Endothelial cell of umbilical vein (primary cell): ENCODE data around the gene CELA2B. TPM values are rescaled to one million over a fixed set of nuclear protein-coding genes. Genes with fewer than 3 reads are reported as not detected.

Source experiments
- BruUV-seq: library from RNA; stranded (reverse); fragments of 400-500 nt; replicated peaks from 2 replicates; lab custom pipeline; 2021; lab: Mats Ljungman, UMichigan
- CTCF ChIA-PET: fragments of 300-600, 350-600 bp; sonication (Branson Sonifier 250); formaldehyde crosslinking; loops from one replicate; lab custom pipeline; 2021; ENCODE audit warnings: antibody characterized with exemption, inconsistent platforms; lab: Charles Lee
- POLR2A ChIA-PET: fragments of 300-600, 350-600 bp; sonication (Branson Sonifier 250); formaldehyde crosslinking; loops from one replicate; lab custom pipeline; 2021; ENCODE audit warnings: antibody characterized with exemption, inconsistent platforms; lab: Charles Lee
- DNase-seq: peaks from one replicate; pipeline ENCODE4 v3.0.0-alpha.2; 2011; ENCODE audit warnings: low read depth, low spot score
- FAIRE-seq: peaks from 2 replicates; lab custom pipeline; 2011; peaks lifted over from hg19 to GRCh38; lab: Jason Lieb, UNC
- H2AFZ ChIP-seq: 2 replicates; pipeline ENCODE4 v1.6.0; 2012; ENCODE audit warnings: low read depth, low read length, control low read depth, inconsistent platforms
- H3K27ac ChIP-seq: 2 replicates; pipeline ENCODE4 v1.5.1; 2011; ENCODE audit warnings: low read depth, mild to moderate bottlenecking, control low read depth, low read length, moderate library complexity; ENCODE audit not compliant: insufficient read depth
- H3K27me3 ChIP-seq, 2 experiments: 2 replicates each; pipeline versions ENCODE4 v1.6.0 to v1.6.1; 2011; ENCODE audit warnings: low read length in 2 of 2, mixed read lengths in 1 of 2; ENCODE audit not compliant: control insufficient read depth in 2 of 2, insufficient read depth in 2 of 2
- H3K36me3 ChIP-seq, 2 experiments: 2 replicates in 1 of 2; 3 replicates in 1 of 2; pipeline ENCODE4 v1.5.1; 2011; ENCODE audit warnings: low read length in 2 of 2, mild to moderate bottlenecking in 1 of 2, moderate library complexity in 1 of 2; ENCODE audit not compliant: control insufficient read depth in 2 of 2, insufficient read depth in 2 of 2; ENCODE audit errors: extremely low read depth in 1 of 2
- H3K4me1 ChIP-seq: 3 replicates; pipeline ENCODE4 v1.5.1; 2011; ENCODE audit warnings: mild to moderate bottlenecking, low read length; ENCODE audit not compliant: control insufficient read depth, insufficient read depth; ENCODE audit errors: extremely low read depth
- H3K4me2 ChIP-seq: 2 replicates; pipeline ENCODE4 v1.6.1; 2011; ENCODE audit warnings: low read length, control low read depth, mixed read lengths; ENCODE audit not compliant: insufficient read depth
- H3K4me3 ChIP-seq, 3 experiments: fragments of 200-600 bp in 1 of 3; sonication (generic), shearing (Covaris generic) in 1 of 3; replicated peaks in 1 of 3; 2 replicates each; pipeline ENCODE4 v1.5.1; 2011 to 2016; ENCODE audit warnings: control low read depth in 3 of 3, low read length in 3 of 3, mild to moderate bottlenecking in 2 of 3, inconsistent platforms in 1 of 3, low read depth in 1 of 3, moderate library complexity in 1 of 3; ENCODE audit not compliant: insufficient read depth in 1 of 3
- H3K79me2 ChIP-seq: 2 replicates; pipeline ENCODE4 v1.6.0; 2012; ENCODE audit warnings: low read length, inconsistent platforms; ENCODE audit not compliant: control insufficient read depth, insufficient read depth
- H3K9ac ChIP-seq: replicated peaks from 2 replicates; pipeline ENCODE3; 2011; ENCODE audit warnings: low read length, control low read depth; ENCODE audit not compliant: insufficient read depth; ENCODE audit errors: extremely low read depth
- H3K9me1 ChIP-seq: replicated peaks from 3 replicates; pipeline ENCODE4 v1.6.0; 2011; ENCODE audit warnings: mild to moderate bottlenecking, low read length; ENCODE audit not compliant: control insufficient read depth, insufficient read depth; ENCODE audit errors: extremely low read depth
- H3K9me3 ChIP-seq: replicated peaks from 2 replicates; pipeline ENCODE4 v1.5.1; 2012; ENCODE audit warnings: low read length, inconsistent platforms; ENCODE audit not compliant: control insufficient read depth, insufficient read depth
- H4K20me1 ChIP-seq: replicated peaks from 2 replicates; pipeline ENCODE3; 2011; ENCODE audit warnings: mild to moderate bottlenecking, low read length; ENCODE audit not compliant: control insufficient read depth, insufficient read depth; ENCODE audit errors: extremely low read depth
- EZH2 ChIP-seq: IDR thresholded peaks from 2 replicates; pipeline ENCODE4 v1.6.1; 2012; ENCODE audit warnings: borderline replicate concordance, low read depth, mild to moderate bottlenecking, moderate library complexity, low read length, inconsistent platforms; ENCODE audit not compliant: severe bottlenecking
- FOS ChIP-seq: IDR thresholded peaks from 2 replicates; pipeline ENCODE4 v1.6.1; 2011; ENCODE audit warnings: mild to moderate bottlenecking, low read length, moderate library complexity, borderline replicate concordance; ENCODE audit not compliant: insufficient read depth
- GATA2 ChIP-seq: IDR thresholded peaks from 2 replicates; pipeline ENCODE4 v1.7.0; 2011; ENCODE audit warnings: low read depth, mild to moderate bottlenecking, moderate library complexity, mixed read lengths, low read length; ENCODE audit not compliant: insufficient read length, insufficient read depth
- JUN ChIP-seq: IDR thresholded peaks from 2 replicates; pipeline ENCODE4 v1.6.1; 2011; ENCODE audit warnings: borderline replicate concordance, low read depth; ENCODE audit not compliant: insufficient read length, insufficient read depth
- MYC ChIP-seq: IDR thresholded peaks from one replicate; pipeline ENCODE4 v1.6.1; 2011; ENCODE audit warnings: mild to moderate bottlenecking, low read depth, low read length
- POLR2A ChIP-seq: IDR thresholded peaks from 2 replicates; pipeline ENCODE4 v1.6.1; 2012; ENCODE audit warnings: low read depth, mild to moderate bottlenecking, control low read depth, low read length
- POLR2AphosphoS5 ChIP-seq: IDR thresholded peaks from 2 replicates; pipeline ENCODE4 v1.6.1; 2012; ENCODE audit warnings: low read depth, mild to moderate bottlenecking, control low read depth, low read length, moderate library complexity; ENCODE audit not compliant: insufficient read depth
- dilution Hi-C: fragments of 300-500 bp; cut with MboI; formaldehyde crosslinking; loops from one replicate; pipeline ENCODE4 v1.15.0; 2019; ENCODE audit warnings: low sequenced_read_pairs; ENCODE audit not compliant: extremely low pct_ligation_motif_present
- intact Hi-C: fragments of 100-400 bp; cut with micrococcal nuclease; formaldehyde crosslinking; loops from one replicate; pipeline ENCODE4 v1.10.0; 2022
- polyA plus RNA-seq, 4 experiments: library from polyadenylated mRNA; depleted of rRNA in 3 of 4; stranded (reverse) in 3 of 4; unstranded in 1 of 4; fragments of >200 nt; gene quantifications; 2 replicates each; pipeline versions ENCODE4 v1.2.1 to v1.2.3, GENCODE V29; 2011 to 2012; ENCODE audit warnings: missing spikeins in 1 of 4
- total RNA-seq: library from RNA; stranded (reverse); gene quantifications from 2 replicates; pipeline ENCODE4 v1.2.3, GENCODE V29; 2021
- TF ChIP-seq, protein P1 (sequence below), 2 donors: IDR thresholded peaks; 1 replicate in 1 of 2; 2 replicates in 1 of 2; pipeline ENCODE4 v1.5.1; 2011; ENCODE audit warnings: low read length in 2 of 2, mild to moderate bottlenecking in 2 of 2, moderate library complexity in 2 of 2, control low read depth in 1 of 2, inconsistent platforms in 1 of 2, low read depth in 1 of 2; ENCODE audit not compliant: insufficient read depth in 1 of 2; ENCODE audit errors: extremely low read depth in 1 of 2
- TF ChIP-seq, protein P2 (sequence below): IDR thresholded peaks from 2 replicates; pipeline ENCODE4 v1.6.1; 2011; ENCODE audit not compliant: insufficient read depth, insufficient read length

CELA2B gene
- total and polyA plus RNA-seq, 2 donors (not counting 3 experiments of a cell fraction or from before 2014, with no cell fraction given), result not detected

DNA sequence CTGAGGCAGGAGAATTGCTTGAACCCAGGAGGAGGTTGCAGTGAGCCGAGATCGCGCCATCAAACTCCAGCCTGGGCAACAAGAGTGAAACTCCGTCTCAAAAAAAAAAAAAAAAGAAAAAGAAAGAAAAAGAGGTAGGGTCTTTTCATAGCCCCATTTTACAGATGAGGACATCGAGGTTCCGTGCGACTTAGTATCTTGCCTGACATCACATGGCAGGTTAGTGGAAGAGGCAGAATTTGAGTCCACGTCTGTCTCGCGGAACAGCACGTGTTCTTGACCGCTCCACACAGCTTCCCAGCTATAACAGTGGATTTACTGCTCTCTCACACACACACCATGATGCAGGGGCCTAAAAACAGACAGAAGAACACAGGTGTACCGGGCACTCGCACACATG is 36.6 kb upstream of the CELA2B start:
- DNase-seq, result no peak
- dilution Hi-C loops (no loop called here), intact Hi-C loops (no loop called here)
- CTCF ChIA-PET, result interaction anchor here (3.1 kb wide), 1 partner anchor 116 kb away, joined by 12 read pairs; no protein-coding TSS in a partner anchor
- no TSS peak for BruUV-seq
- no peak for TF ChIP-seq POLR2AphosphoS5
- TF ChIP-seq EZH2, result no peak
- TF ChIP-seq, protein P1, sequence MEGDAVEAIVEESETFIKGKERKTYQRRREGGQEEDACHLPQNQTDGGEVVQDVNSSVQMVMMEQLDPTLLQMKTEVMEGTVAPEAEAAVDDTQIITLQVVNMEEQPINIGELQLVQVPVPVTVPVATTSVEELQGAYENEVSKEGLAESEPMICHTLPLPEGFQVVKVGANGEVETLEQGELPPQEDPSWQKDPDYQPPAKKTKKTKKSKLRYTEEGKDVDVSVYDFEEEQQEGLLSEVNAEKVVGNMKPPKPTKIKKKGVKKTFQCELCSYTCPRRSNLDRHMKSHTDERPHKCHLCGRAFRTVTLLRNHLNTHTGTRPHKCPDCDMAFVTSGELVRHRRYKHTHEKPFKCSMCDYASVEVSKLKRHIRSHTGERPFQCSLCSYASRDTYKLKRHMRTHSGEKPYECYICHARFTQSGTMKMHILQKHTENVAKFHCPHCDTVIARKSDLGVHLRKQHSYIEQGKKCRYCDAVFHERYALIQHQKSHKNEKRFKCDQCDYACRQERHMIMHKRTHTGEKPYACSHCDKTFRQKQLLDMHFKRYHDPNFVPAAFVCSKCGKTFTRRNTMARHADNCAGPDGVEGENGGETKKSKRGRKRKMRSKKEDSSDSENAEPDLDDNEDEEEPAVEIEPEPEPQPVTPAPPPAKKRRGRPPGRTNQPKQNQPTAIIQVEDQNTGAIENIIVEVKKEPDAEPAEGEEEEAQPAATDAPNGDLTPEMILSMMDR (IDR thresholded peaks at IDR 0.05; ENCODE audit: extremely low read depth in 1 of 2, insufficient read depth in 1 of 2, low read depth in 1 of 2, low read length in 2 of 2), result no peak
- no peak for TF ChIP-seq JUN
- no peak for TF ChIP-seq FOS
- no peak for TF ChIP-seq MYC
- TF ChIP-seq POLR2A, result no peak
- TF ChIP-seq, protein P2, sequence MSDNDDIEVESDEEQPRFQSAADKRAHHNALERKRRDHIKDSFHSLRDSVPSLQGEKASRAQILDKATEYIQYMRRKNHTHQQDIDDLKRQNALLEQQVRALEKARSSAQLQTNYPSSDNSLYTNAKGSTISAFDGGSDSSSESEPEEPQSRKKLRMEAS, result no peak
- TF ChIP-seq GATA2, result no peak
- Histone ChIP-seq H3K4me3 (no peak overlapping the region), H3K4me2 (no peak overlapping the region), H3K9me1 (no peaks in the 10 kb centered on the region), H3K79me2 (no peaks in the 10 kb centered on the region), H3K27ac (no peak overlapping the region), H3K36me3 (no peaks in the 10 kb centered on the region), H3K9ac (no peak overlapping the region), H2AFZ (no peak overlapping the region), H3K27me3 (peaks cover 0 to 2% of the 10 kb centered on the region in 2 experiments), H3K9me3 (no peaks in the 10 kb centered on the region), H4K20me1 (no peaks in the 10 kb centered on the region), H3K4me1 (no peaks in the 10 kb centered on the region)
- POLR2A ChIA-PET, result no interaction called here
- FAIRE-seq, result no peak
